Right lobe of liver (tissue), 6 donors: ENCODE measurements around the gene CIRBP. TPM values are rescaled to one million over a fixed set of nuclear protein-coding genes. Genes with fewer than 3 reads are reported as not detected.

Source experiments
- ATAC-seq, 4 donors: fragments of 200-7000 bp; cut with Tn5 transposase; one replicate each; pipeline ENCODE4 v1.9.1; 2020; ENCODE audit warnings: mild to moderate bottlenecking in 4 of 4, moderate library complexity in 4 of 4
- DNase-seq, 3 donors: peaks; one replicate each; pipeline ENCODE4 v3.0.0-alpha.2; 2020
- H3K27ac ChIP-seq, 3 donors: fragments of 200-600 bp; one replicate each; pipeline ENCODE4 v1.8.0; 2022
- H3K27me3 ChIP-seq, 2 donors: fragments of 200-600 bp; one replicate each; pipeline ENCODE4 v1.8.0; 2022
- H3K36me3 ChIP-seq, 4 donors: fragments of 200-600 bp; sonication (generic) in 1 of 4; one replicate each; pipeline versions ENCODE4 v1.5.1 to v1.8.0; 2017 to 2022; ENCODE audit warnings: control low read depth in 1 of 4
- H3K4me1 ChIP-seq, 4 donors: fragments of 200-600 bp; sonication (generic) in 1 of 4; one replicate each; pipeline versions ENCODE4 v1.5.1 to v1.8.0; 2017 to 2022; ENCODE audit warnings: control low read depth in 1 of 4
- H3K4me3 ChIP-seq, 3 donors: fragments of 200-600 bp; one replicate each; pipeline ENCODE4 v1.8.0; 2022
- H3K9me3 ChIP-seq, 4 donors: fragments of 200-600 bp; sonication (generic) in 1 of 4; one replicate each; pipeline versions ENCODE4 v1.5.1 to v1.8.0; 2017 to 2022; ENCODE audit warnings: control low read depth in 1 of 4
- CTCF ChIP-seq, 4 donors: fragments of 200-600 bp in 3 of 4; fragments of 450-650 bp in 1 of 4; IDR thresholded peaks; one replicate each; pipeline versions ENCODE4 v1.5.1 to v1.8.0; 2016 to 2022; ENCODE audit warnings: antibody characterized with exemption in 4 of 4, mild to moderate bottlenecking in 2 of 4
- POLR2A ChIP-seq: fragments of 450-650 bp; IDR thresholded peaks from one replicate; pipeline ENCODE4 v1.6.1; 2017; ENCODE audit warnings: antibody characterized with exemption, mild to moderate bottlenecking
- WGBS: methylation state at CpG from one replicate; pipeline ENCODE4 v1.1.6; 2018; ENCODE audit warnings: low coverage, low lambda C conversion rate; ENCODE audit not compliant: insufficient coverage; ENCODE audit errors: missing lambda C conversion rate; 5-methylcytosine and 5-hydroxymethylcytosine counted together
- intact Hi-C, 2 donors: fragments of 100-400 bp; cut with DNase I; formaldehyde crosslinking; loops; one replicate each; pipeline versions ENCODE4 v1.11.2 to v1.14.1; 2022
- total RNA-seq, 6 experiments: library from RNA; depleted of rRNA in 2 of 6; stranded (reverse); fragments of >200 nt in 2 of 6; fragmentation: NEBNext Ultra II Directional in 3 of 6; extraction: Animal tissue kit (Norgen Biotek cat#: 25700) in 3 of 6; gene quantifications; one replicate each; pipeline versions ENCODE4 v1.1.0 to v1.2.4, GENCODE V29; 2016 to 2023
- donor health status: DM: no; HTN: yes; CAD: no.
- donor health status: DM: no; HTN: no; CAD: no.
- donor health status: DM: no; HTN: no; CAD: no.
- donor health status: DM: no; HTN: yes; CAD: no.
- donor health status: DM: no; HTN: yes; CAD: no.

CIRBP gene
- total RNA-seq, 6 experiments from 2014 or later: 69.2 to 111 (median 89.5) TPM

- intact Hi-C loops: no loop called here
- DNase-seq: peak; percentile 60 to 88 (median 84)
- WGBS: 67% methylated on average over 8 of the region's 25 CpGs
- peaks cover 10 to 43% (median 27%) of the 10 kb centered on the region in 4 donors for H3K36me3 ChIP-seq
- peak in 2 of 4 donors; percentile 1 to 3 for ATAC-seq
- TF ChIP-seq POLR2A (peak; percentile 29), CTCF (IDR thresholded peaks at IDR 0.05) (no peak)
- no peaks in the 10 kb centered on the region for H3K9me3 ChIP-seq
- no peaks in the 10 kb centered on the region for H3K27me3 ChIP-seq
- H3K4me1 ChIP-seq: peaks cover 0 to 64% (median 27%) of the 10 kb centered on the region in 4 donors
- H3K27ac ChIP-seq: peak overlapping the region in 2 of 3 donors; percentile 15 to 30
- no peak overlapping the region for H3K4me3 ChIP-seq
Measured at GRCh38 chr19:1273263-1274041, 4.3 kb downstream of the CIRBP start.

GRCh38 chr19:1274081-1274851, 5.1 kb downstream of the CIRBP start:
- TF ChIP-seq CTCF (IDR thresholded peaks at IDR 0.05): no peak
- no peak for TF ChIP-seq POLR2A
- Histone ChIP-seq H3K4me3 (peak overlapping the region; percentile 57 to 72 (median 70)), H3K36me3 (peaks cover 10 to 47% (median 28%) of the 10 kb centered on the region in 4 donors), H3K9me3 (no peaks in the 10 kb centered on the region), H3K27ac (peak overlapping the region in 2 of 3 donors; percentile 84 to 97), H3K4me1 (peaks cover 0 to 60% (median 25%) of the 10 kb centered on the region in 4 donors), H3K27me3 (no peaks in the 10 kb centered on the region)
- WGBS: 80% methylated on average over 4 of the region's 46 CpGs
- DNase-seq: no peak
- ATAC-seq: no peak
- intact Hi-C loops: no loop called here

GRCh38 chr19:1274852-1275259, 5.7 kb downstream of the CIRBP start:
- 19% methylated on average over 13 of the region's 44 CpGs for WGBS
- ATAC-seq (peak in 3 of 4 donors; percentile 1), DNase-seq (no peak)
- peaks cover 10 to 49% (median 30%) of the 10 kb centered on the region in 4 donors for H3K36me3 ChIP-seq
- intact Hi-C loops: loop anchor here in 1 of 2 donors (5.0 kb wide), 1 partner anchor 122 kb away; no protein-coding TSS in a partner anchor
- H3K4me3 ChIP-seq: peak overlapping the region; percentile 57 to 72 (median 70)
- no peak for TF ChIP-seq POLR2A
- TF ChIP-seq CTCF (IDR thresholded peaks at IDR 0.05): no peak
- H3K9me3 ChIP-seq: no peaks in the 10 kb centered on the region
- peaks cover 0 to 60% (median 25%) of the 10 kb centered on the region in 4 donors for H3K4me1 ChIP-seq
- no peaks in the 10 kb centered on the region for H3K27me3 ChIP-seq
- peak overlapping the region; percentile 84 to 97 (median 95) for H3K27ac ChIP-seq

- Histone ChIP-seq H3K4me1 (peaks cover 0 to 55% (median 23%) of the 10 kb centered on the region in 4 donors), H3K27ac (peak within 1 kb of the TSS; percentile 84 to 97 (median 95)), H3K27me3 (no peaks in the 10 kb centered on the region), H3K4me3 (peak within 1 kb of the TSS; percentile 57 to 72 (median 70)), H3K9me3 (no peaks in the 10 kb centered on the region), H3K36me3 (peaks cover 10 to 49% (median 30%) of the 10 kb centered on the region in 4 donors)
- intact Hi-C loops: loop anchor here in 1 of 2 donors (5.0 kb wide), 1 partner anchor 122 kb away; no protein-coding TSS in a partner anchor
- WGBS: 0% methylated on average over 6 of the region's 98 CpGs
- TF ChIP-seq CTCF (IDR thresholded peaks at IDR 0.05): peak in 1 of 4 donors; percentile 5
- TF ChIP-seq POLR2A: peak; percentile 93
- ATAC-seq: peak; percentile 65 to 86 (median 76)
- peak; percentile 96 to 97 (median 97) for DNase-seq
Measured at GRCh38 chr19:1275260-1275975, 6.3 kb downstream of the CIRBP start, which contains the start of gene FAM174C. FAM174C (plus strand) TSS chr19:1275530; CDS start chr19:1275550, 20 bp downstream.
